H1 (cell line): ENCODE results near the gene FCN2. TPM values are rescaled to one million over a fixed set of nuclear protein-coding genes. Genes with fewer than 3 reads are reported as not detected.

Experiments used
- CHD7 ChIP-seq: fragments of 300-600 bp; sonication (generic); IDR thresholded peaks from 2 replicates; pipeline ENCODE4 v1.7.1; 2012; ENCODE audit warnings: low read length, moderate library complexity, mild to moderate bottlenecking, inconsistent platforms; ENCODE audit not compliant: insufficient replicate concordance
- KDM4A ChIP-seq: IDR thresholded peaks from one replicate; pipeline ENCODE4 v1.7.1; 2012; ENCODE audit warnings: low read depth, mild to moderate bottlenecking, moderate library complexity, low read length, inconsistent platforms; ENCODE audit not compliant: severe bottlenecking
- SIRT6 ChIP-seq: IDR thresholded peaks from one replicate; pipeline ENCODE4 v1.7.1; 2012; ENCODE audit warnings: low read length, inconsistent platforms
- polyA plus RNA-seq, 7 experiments: library from polyadenylated mRNA; depleted of rRNA in 3 of 7; stranded (reverse) in 5 of 7; unstranded in 2 of 7; fragments of >200 nt in 5 of 7; fragments of 200-250 nt in 2 of 7; gene quantifications; 1 replicate in 5 of 7; 2 replicates in 1 of 7; 4 replicates in 1 of 7; pipeline versions ENCODE4 v1.2.1 to v1.2.3, GENCODE V29; 2011 to 2013; ENCODE audit warnings: missing spikeins in 2 of 7, mixed read lengths in 2 of 7
- total RNA-seq: library from RNA; stranded (reverse); fragmentation: NEBNext Ultra II Directional; extraction: Animal tissue kit (Norgen Biotek cat#: 25700); gene quantifications from 2 replicates; pipeline ENCODE4 v1.2.1, GENCODE V29; 2021

Gene FCN2
- total and polyA plus RNA-seq, 2 of the 8 experiments (the other 6 are each of a cell fraction or from before 2014, with no cell fraction given), result not detected

GRCh38 chr9:134846699-134847098 is 33.9 kb upstream of the FCN2 start (continued):
- TF ChIP-seq CHD7, result no peak
- TF ChIP-seq KDM4A, result no peak
- no peak for TF ChIP-seq SIRT6
